ENCODE measurements around the gene TAOK2.
"Not testable (repeated sequence)": the region's sequence is repeated elsewhere in the genome, so short reads cannot be mapped to it uniquely, and the experiment has no call there.

Gene TAOK2

DNA sequence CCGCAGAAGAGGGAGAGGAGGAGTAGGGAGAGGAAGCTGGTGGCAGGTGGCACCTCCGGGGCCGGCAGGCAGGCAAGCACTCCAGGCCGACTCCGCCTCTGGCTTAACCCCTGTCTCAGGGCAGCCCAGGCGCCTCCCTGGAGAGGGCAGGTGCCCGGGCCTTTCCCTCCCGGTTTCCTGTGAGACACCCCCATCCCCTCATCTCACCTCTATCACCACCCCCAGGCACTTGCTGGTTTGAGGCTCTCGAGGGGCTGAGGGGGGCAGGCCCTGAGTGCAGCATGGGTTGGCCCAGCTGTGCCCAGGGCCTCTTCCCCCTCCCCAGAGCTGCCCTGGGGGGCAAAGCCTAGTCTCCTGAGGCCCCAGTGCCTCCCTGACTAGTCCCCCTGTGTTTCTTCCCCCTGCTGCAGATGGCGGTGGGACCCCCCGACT is 31.2 kb downstream of the TAOK2 start:
- no peak for DNase-seq

DNA sequence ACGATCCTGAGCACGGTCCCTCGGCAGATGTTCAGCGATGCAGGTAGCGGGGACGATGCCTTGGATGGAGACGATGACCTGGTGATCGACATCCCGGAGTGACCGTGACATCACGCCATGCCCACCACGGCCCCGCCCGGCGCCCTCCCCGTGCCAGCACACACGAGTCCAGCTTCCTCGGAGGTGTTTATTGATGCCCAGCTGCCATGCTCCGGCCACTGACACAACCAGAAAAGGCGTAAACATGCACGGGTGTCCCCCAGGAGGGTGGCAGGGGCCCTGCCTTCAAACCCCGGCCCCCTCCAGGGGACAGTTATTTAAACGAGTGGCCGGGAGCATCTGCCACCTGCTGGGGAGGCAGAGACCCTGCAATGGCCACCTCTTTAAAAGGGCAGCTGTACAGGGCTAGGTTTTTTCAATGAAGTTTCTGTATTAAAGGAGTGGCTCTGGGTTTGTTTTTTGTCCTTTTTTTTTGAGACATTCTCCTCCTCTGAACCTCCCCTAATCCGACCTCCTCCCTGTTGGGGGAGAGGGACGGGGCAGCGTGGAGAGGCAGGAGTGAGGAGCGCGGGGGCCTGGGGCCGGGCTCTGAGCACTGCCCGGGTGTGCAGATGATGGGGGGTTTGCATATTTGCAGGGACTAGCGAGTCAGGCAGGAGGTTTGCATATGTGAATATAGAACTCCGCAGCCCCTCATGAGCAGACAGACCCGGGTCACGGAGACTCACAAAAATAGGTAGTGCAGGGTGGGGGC is 31.9 kb downstream of the TAOK2 start:
- no peak for DNase-seq

DNA sequence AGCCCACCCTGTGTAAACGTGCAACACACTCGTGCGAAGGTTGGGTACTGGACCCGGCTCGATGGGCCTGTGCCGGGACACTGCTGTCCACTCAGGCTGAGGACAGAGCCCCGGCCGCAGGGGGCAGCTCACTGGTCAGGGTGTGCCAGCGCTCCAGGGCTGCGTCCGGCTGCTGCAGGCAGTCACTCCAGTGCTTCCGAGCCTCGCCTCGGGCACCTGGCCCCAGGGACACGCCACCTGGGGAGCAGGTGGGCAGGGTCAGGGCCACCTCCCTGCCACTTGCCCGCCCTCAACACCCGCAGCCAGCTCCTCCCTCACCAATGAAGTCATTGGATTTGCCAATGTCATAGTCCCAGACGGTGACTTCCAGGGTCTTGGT is 32.4 kb downstream of the TAOK2 start:
- no peak for DNase-seq

DNA sequence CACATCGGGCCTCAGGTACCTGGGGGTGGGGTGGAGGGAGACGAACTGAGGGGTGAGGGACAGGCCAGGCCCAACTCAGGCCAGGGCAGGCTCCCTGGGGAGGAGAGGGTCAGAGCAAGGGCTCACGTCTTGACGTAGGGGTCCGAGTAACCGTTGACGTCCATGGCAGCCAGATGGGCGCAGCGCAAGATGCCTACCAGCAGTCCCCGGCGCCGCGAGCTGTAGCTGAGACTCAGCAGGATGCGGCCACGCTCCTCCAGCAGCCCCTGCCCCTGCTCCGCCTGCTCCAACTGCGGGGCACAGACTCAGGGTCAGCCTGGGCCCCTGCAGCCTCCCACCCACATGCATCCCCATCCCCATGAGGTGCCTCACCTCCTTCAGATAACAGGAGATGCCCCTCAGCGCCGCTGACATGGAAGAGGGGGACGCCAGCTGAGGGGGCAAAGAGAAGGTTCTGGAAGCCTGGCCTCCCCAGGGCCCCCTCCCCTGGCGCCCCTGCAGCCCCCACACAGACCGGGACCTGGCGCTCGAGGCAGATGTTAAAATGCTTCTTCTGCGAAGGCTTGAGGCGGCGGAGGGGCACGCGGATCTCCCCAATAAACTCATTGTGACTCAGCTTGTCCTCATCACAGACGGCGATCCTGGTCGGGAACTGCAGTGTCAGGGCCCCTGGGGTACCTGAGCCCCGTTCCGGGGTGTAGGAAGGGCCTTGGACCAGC is 33.1 kb downstream of the TAOK2 start:
- DNase-seq: no peak

DNA sequence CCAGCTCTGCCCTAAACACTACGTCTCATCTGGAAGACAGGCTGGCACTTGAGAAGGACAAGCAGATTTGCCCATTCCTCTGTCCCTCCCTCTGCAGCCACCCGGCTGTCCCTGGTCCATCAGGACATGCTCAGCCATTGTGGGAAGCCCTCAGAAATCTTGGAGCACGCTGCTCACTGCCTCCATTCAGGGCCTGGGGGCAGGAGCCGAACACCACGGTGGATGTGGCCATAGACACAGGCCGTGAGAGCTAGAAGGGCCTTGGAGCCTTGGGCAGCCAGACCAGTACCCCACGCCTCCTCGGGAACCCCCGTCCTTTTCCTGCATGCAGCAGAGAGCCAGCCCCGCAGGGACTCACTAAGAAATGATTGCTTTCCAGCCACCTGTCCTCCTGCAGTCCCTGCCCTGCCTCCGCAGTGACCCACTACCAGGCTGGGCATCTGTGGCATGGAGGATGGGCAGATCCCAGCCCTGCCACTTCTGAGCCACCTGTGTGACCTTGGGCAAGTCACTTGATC is 33.8 kb downstream of the TAOK2 start:
- DNase-seq: no peak

DNA sequence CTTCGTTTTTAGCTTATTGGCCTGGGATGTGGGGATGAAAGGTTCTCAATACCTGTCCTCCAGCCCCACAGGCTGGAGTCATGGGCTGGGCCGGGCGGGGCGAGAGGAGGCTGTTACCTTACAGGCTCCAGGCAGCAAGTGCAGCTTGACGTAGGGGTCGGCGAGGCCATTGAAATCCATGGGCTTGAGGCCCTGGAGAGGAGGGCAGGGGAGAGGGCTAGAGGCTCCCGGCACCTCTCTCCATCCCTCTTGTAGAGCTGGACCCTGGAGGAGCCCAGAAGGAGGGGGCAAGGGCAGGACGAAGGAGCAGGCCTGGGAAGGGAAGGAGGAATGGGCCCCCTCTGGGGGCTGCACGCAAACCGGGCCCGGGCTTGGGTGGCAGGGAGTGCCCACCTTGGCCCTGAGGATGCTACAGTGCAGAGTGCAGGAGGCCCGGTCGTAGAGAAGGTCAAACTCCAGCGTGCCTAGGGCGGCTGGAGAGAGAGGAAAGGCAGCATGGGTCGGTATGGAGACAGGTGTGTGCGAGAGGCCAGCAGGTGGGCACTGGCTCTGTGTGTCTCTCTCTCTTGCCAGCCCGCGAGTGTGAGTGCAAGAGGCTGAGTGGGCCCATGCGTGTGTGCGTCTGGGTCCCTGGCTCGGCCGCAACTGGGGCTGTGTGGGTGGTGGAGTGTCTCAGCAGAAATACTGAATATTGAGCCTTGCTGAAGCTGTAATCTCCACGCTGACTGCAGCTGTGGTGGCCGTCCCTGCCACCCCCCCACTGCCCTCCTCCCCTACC is 35.6 kb downstream of the TAOK2 start:
- no peak for DNase-seq

DNA sequence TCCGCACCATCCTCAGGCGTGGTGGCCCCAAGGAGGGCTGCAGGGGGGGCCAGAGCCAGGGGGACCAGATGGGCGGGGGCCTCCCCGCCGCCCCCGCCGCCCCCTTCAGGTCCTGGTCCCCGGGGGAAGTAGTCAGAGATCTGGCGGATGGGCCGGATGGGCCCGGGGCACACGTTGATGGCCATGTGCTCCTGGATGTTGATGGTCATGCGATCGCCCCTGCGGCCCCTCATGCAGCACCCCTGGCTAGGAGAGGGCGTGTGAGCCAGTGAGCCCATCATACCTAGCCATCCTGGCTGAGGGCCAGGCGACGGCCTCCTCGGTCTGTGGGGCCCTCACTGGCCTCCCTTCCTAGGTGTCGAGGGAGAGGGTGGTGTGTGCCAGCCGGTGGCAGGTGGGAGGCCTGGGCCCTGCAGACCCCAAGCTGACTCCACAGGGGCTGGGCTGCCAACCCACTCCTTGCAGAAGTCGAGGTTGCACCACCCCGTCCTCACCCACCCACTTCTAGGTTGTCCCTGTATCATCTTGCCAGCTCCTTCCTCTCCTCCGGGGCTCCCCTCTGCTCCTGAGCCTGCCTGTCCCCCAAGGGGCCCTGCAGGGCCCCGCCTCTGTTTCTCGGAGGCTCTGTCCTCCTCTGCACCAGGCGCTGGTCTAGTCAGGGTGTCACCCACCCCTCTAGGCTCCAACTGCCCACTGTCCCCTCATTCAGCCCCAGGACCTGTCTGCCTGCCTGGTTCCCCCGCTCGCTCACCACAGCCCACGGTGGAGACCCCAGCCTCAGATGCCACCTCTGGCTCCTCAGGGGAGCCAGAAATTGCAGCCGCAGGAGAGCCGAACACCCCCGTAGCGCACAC is 36.5 kb downstream of the TAOK2 start:
- no peak for DNase-seq

DNA sequence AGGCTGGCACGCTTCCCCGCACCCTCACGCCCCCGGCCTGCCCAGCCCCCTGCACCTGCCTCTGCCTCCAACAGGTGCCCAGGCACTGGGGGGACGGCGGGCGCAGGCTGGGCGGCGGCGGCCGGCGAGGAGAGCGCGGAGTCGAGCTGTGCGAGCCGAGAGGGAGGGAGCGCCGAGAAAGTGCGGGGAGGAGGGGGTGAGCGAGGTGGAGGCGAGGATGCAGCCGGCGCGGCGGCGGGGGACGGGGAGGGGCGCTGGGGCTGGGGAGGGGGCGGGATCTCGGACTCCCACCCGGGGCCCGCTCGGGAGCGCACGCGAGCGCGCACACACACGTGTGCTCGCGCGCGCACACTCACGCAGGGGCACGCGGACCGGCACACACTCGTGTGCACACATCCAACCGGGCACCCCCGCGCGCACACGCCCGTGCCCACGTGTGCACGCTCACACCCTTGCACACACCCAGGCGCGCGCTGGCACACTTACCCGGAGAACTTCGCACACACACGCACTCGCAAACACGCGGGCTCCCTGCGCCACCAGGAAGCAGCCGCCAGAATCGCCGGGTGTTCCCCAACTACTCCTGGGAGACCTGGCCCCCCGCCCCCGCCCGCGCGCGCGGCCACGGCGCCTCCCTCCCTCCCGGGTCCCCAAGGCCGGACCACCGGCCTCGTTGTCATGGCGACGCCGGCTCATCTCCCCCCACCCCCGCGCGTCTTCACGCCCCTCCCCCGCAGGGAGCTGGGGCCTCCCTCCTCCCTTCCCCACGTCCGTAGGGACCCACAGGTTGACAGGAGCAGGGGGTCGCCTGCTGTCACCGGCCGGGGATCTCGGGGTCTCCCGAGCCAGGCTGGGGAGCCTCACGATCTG is 37.4 kb downstream of the TAOK2 start, which contains the start of gene DOC2A:
Gene DOC2A (minus strand): TSS at position 184 of the 870 bp plus-strand sequence. CDS start 805 bp downstream, outside the sequence.
- DNase-seq: no peak

DNA sequence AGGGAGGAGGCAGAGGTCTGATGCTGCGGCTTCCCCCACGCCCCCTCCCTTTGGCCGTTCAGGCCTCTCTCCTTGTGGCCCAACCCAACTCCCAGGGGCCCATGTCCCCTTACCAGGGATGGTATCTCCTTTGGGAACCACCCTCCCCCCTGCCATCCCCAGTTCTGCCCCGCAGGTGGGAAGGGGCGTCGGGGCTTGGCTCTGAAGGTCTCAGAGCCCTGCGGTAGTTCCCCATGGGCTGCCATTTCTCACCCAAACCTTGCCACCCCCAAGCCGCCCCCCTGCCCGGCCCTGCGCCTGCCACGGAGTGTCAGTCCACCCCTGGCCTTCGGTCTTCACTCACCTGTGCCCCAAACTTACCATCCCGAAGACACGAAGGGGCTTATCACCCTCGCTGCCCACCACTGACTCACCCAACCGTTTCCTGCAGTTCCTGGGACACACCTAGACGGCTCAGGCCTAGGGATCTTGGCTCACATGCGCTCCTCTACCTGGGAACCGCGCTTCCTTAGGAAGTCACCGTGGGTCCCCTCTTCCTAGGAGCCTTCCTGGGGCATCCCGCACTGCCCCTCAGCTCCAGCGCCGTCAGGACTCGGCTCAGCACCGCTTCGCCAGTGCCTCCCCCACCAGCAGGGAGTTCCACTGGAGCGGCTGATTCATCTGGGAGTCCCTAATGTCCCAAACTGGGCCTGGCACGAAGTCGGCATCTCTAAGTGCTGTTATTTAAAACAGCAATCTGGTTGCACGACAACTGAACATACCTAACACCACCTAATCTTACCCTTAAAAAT is 38.2 kb downstream of the TAOK2 start:
- DNase-seq: no peak

DNA sequence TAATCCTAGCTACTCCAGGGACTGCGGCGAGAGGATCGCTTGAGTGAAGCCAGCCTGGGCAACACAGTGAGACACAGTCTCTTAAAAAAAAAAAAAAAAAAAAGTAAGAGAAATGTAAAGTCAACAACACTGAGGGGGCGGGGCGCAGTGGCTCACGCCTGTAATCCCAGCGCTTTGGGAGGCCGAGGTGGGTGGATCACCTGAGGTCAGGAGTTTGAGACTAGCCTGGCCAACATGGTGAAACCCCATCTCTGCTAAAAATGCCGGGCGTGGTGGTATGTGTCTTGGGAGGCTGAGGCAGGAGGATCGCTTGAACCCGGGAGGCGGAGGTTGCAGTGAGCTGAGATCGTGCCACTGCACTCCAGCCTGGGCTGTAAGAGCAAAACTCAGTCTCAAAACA is 38.9 kb downstream of the TAOK2 start:
- not testable (repeated sequence) for DNase-seq

DNA sequence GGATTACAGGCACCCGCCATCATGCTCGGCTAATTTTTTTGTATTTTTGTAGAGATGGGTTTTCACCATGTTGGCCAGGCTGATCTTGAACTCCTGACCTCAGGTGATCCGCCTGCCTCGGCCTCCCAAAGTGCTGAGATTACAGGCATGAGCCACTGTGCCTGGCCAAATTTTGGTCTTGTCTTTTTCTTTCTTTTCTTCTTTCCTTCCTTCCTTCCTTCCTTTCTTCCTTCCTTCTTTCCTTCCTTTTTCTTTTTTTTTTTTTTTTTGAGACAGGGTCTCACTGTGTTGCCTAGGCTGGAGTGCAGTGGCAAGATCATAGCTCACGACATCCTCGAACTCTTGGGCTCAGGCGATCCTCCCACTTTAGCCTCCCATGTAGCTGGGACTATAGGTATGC is 41.8 kb downstream of the TAOK2 start:
- DNase-seq: not testable (repeated sequence)

DNA sequence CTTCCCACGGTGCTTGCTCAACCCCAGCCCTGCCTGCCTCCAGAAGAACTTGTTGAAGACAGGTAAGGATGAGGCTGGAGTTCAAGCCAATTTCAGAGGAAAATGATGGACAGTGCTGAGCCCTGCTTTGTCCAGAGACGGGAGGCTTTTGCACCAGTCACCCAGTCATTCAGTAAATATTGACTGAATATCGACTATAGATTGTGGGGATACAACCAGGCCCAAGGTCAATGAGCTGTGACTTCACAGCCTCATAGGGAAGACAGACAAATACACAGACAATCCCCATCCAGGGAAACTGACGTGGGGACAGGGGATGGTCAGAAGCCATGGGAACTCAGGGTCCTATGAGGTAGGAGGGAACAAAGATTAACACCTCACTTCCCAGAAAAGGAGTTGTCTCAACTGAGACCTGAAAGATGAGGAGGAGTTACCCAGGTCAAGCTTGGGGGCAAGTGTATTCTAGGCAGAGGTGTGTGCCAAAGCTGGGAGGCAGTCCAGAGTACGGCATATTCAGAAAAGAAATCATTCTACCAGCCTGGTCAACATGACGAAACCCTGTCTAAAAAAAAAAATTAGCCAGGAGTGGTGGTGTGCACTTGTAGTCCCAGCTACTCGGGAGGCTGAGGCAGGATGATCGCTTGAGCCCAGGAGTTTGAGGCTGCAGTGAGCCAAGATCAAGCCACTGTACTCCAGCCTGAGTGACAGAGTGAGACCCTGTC is 43.0 kb downstream of the TAOK2 start:
- no peak for DNase-seq

DNA sequence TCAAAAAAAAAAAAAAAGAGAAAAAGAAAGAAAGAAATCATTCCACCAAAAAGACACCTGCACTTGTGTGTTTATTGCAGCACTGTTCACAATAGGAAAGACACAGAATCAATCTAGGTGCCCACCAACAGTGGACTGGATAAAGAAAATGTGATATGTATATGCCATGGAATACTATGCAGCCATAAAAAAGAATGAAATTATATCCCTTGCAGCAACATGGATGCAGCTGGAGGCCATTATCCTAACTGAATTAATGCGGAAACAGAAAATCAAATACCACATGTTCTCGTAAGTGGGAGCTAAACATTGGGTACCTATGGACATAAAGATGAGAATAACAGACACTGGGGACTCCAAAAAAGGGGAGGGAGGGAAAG is 43.6 kb downstream of the TAOK2 start:
- DNase-seq: no peak

DNA sequence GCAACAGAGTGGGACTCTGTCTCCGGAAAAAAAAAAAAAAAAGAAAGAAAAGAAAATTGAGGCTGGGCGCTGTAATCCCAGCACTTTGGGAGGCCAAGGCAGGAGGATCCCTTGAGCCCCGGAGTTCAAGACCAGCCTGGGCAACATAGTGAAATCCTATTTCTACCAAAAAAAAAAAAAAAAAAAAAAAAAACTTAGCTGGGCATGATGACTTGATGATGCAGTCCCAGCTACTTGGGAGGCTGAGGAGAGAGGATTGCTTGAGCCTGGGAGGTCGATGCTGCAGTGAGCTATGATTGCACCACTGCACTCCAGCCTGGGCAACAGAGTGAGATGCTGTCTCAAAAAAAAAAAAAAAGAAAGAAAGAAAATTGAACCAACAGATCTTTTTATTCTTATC is 44.3 kb downstream of the TAOK2 start:
- DNase-seq: not testable (repeated sequence)

DNA sequence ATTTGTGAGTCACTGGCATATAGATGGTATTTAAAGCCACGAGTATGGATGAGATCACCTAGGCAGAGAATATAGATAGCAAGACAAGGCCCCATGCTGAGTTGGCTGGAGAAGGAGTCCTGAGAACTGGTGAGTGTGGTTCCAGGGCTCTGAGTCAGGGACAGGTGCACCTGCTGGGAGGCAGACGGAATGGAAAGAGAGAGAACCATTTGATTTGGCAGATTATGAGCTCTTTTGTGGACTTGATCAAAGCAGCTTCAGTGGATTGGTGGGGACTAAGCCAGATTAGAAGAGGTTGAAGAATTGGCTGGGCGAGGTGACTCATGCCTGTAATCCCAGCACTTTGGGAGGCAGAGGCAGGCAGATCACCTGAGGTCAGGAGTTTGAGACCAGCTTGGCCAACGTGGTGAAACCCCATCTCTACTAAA is 45.1 kb downstream of the TAOK2 start:
- DNase-seq: no peak

DNA sequence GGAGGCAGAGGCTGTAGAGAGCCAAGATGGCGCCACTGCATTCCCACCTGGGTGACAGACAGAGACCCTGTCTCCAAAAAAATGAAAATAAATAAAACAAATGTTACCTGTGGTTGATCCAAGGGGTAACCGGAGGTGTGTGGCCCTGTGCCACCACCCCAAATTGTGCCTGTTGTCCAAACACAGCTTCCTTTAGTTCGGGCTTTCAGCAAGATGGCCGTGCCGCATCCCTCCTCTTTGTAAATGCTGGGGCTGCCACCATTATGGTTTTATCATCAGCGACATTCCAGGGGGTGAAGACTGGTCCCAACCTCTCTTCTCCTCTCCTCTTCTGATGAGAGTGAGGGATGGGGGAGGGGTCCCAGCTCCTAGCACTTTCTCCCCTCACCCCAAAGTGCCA is 49.2 kb downstream of the TAOK2 start, which contains the start of gene C16orf92:
Gene C16orf92 (plus strand): TSS at position 312 of the 400 bp plus-strand sequence. CDS start 143 bp downstream, outside the sequence.
- DNase-seq: no peak

DNA sequence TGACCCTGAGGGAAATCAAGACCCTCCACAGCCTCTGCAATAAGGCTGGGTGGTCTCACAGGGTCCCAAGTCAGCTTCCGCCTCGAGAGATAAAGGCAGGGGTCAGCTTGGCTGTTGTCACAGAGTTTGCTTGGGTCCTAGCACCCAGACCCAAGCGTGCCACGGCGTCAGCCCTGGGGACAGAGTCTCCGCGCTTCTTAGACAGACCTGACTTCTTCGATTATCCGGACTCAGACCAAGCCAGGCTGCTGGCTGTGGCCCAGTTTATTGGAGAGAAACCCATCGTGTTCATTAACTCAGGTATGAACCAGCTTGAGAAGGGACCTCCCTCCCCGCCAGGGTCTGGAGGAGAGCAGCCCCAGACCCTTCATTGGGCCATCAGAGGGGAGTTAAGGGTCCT is 49.9 kb downstream of the TAOK2 start:
- no peak for DNase-seq

DNA sequence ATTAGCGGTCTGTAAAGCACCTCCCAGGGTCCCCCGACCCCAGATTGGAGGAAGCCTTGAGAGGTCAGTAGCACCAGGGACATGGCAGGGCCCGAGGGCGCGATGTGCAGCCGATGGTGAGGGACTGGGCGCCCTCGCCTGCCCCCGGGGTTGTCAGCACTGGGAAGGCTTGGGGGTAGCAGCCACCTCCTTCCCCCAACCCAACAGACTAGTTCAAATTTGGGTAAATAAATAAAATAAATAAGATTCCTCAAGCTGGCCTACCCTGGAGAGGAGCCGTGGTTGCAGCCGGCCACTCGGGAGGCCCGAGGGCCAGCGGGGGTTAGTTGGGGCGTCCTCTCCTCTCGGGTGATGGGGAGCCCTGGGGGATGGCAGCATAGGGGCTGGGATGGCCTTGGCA is 50.8 kb downstream of the TAOK2 start:
- no peak for DNase-seq

DNA sequence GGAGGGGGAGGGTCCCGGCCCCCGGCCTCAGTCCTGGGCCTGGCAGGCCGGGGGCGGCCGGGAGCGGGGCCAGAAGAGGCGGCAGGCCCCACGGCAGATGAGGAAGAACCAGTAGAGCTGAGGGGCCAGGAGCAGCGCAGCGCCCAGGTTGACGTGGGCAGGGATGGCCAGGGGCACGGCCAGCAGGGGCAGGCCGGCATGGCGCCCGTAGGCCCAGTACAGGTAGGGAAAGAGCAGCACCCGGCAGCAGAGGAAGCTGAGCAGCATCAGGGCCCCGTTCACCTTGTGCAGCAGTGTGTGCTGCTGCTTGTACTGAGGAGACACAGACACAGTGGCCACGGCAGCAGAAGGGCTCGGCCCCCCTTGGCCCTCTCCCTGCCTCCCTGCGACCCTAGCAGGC is 51.5 kb downstream of the TAOK2 start:
- DNase-seq: no peak

DNA sequence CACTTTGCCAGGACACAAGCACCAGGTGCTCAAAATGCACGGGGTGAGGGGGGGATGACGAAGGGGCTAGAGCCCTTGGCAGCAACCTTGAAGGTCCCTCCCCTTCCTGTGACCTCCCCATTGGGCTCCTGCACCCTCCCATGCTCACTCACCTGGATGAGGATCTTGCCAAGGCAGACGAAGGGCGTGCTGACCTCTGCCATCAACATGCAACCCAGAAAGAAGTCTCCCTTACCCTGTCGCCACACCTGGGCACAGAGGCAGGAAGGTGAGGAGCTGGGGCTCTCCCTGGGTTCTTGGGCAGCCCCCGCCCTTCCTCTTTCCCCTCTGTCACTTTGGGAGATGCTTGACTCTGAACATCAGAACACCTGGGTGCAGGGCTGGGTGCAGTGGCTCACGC is 51.9 kb downstream of the TAOK2 start:
- DNase-seq: no peak

Measured in hippocampal formation (tissue), 2 donors.